Stimulated activated CD4-positive, alpha-beta T cell treated with anti-CD3 and anti-CD28 coated beads, Interleukin-1b, Interleukin-23, amount 100 ng/mL, for 4 hours (primary cell): ENCODE measurements around the gene ASF1A.

Experiments used
- DNase-seq, 2 donors: peaks; one replicate each; pipeline ENCODE4 v3.0.0-alpha.2; 2020; ENCODE audit warnings: low read depth in 2 of 2

ASF1A gene

GRCh38 chr6:118881440-118882313, 12.3 kb upstream of the ASF1A start:
- DNase-seq: no peak

GRCh38 chr6:118882314-118882905, 11.5 kb upstream of the ASF1A start:
- no peak for DNase-seq

- no peak for DNase-seq
Observed at GRCh38 chr6:118886641-118887040, 7.3 kb upstream of the ASF1A start.

GRCh38 chr6:118889163-118889562, 4.8 kb upstream of the ASF1A start:
- DNase-seq: no peak

GRCh38 chr6:118890997-118891790, 2.8 kb upstream of the ASF1A start:
- no peak for DNase-seq

GRCh38 chr6:118892355-118892991, 1.5 kb upstream of the ASF1A start:
- no peak for DNase-seq

- DNase-seq: no peak
Observed at GRCh38 chr6:118893064-118893806, 717 bp upstream of the ASF1A start.

- peak; percentile 34 to 40 for DNase-seq
Observed at GRCh38 chr6:118894425-118895260, 691 bp downstream of the ASF1A start.

GRCh38 chr6:118895261-118895560, 1.3 kb downstream of the ASF1A start:
- DNase-seq: no peak

- DNase-seq: no peak
Observed at GRCh38 chr6:118895859-118896258, 1.9 kb downstream of the ASF1A start.

GRCh38 chr6:118896339-118897136, 2.6 kb downstream of the ASF1A start:
- DNase-seq: no peak

GRCh38 chr6:118897386-118897785, 3.4 kb downstream of the ASF1A start:
- DNase-seq: no peak

GRCh38 chr6:118899948-118900347, 6.0 kb downstream of the ASF1A start:
- DNase-seq: no peak

GRCh38 chr6:118902726-118903125, 8.8 kb downstream of the ASF1A start:
- no peak for DNase-seq

GRCh38 chr6:118903138-118903537, 9.2 kb downstream of the ASF1A start:
- no peak for DNase-seq

- DNase-seq: no peak
Observed at GRCh38 chr6:118903691-118904090, 9.7 kb downstream of the ASF1A start.

GRCh38 chr6:118905084-118905483, 11.1 kb downstream of the ASF1A start:
- DNase-seq: no peak

- no peak for DNase-seq
Observed at GRCh38 chr6:118905851-118906250, 11.9 kb downstream of the ASF1A start.

GRCh38 chr6:118908441-118908840, 14.5 kb downstream of the ASF1A start:
- DNase-seq: no peak

GRCh38 chr6:118912646-118913045, 18.7 kb downstream of the ASF1A start:
- DNase-seq: no peak
